Measurements from ENCODE around the gene BCL2L15.

- TF ChIP-seq CTCF (IDR thresholded peaks at IDR 0.05; ENCODE audit: low read depth, low read length, missing input control) (no peak), MAX (IDR thresholded peaks at IDR 0.05) (no peak), YY1 (IDR thresholded peaks at IDR 0.05) (no peak), ZBTB33 (IDR thresholded peaks at IDR 0.05) (no peak), RAD21 (IDR thresholded peaks at IDR 0.05) (no peak), JUND (IDR thresholded peaks at IDR 0.05) (no peak), SP1 (IDR thresholded peaks at IDR 0.05) (peak; percentile 27), TAF1 (conservative IDR thresholded peaks at IDR 0.05) (no peak)
Measured at GRCh38 chr1:113934006-113934405, 46.6 kb upstream of the BCL2L15 start.

Measured in liver (tissue), 3 donors.